GM13977 (cell line): ENCODE data around the gene NOS1AP.
"Not testable (repeated sequence)": the region's sequence is repeated elsewhere in the genome, so short reads cannot be mapped to it uniquely, and the experiment has no call there.

Source experiments
- DNase-seq: peaks from one replicate; pipeline ENCODE4 v3.0.0; 2012; ENCODE audit warnings: low spot score
- CTCF ChIP-seq: IDR thresholded peaks from 2 replicates; pipeline ENCODE4 v1.5.1; 2012; ENCODE audit warnings: mild to moderate bottlenecking, control low read depth; ENCODE audit not compliant: insufficient read depth; ENCODE audit errors: extremely low read depth, missing control alignments
- in situ Hi-C: fragments of 300-500 bp; cut with MboI; formaldehyde crosslinking; loops from one replicate; pipeline ENCODE4 v1.12.0; 2022; ENCODE audit warnings: low sequenced_read_pairs, low pct_unique_long_range_greater_than_20kb, mixed read lengths, inconsistent platforms; ENCODE audit not compliant: unreplicated experiment

Gene NOS1AP

GRCh38 chr1:162197615-162198421, 128.3 kb downstream of the NOS1AP start:
- no peak for TF ChIP-seq CTCF

GRCh38 chr1:162200096-162200847, 130.8 kb downstream of the NOS1AP start:
- in situ Hi-C loops = no loop called here
- TF ChIP-seq CTCF = no peak
- DNase-seq = no peak

More at GRCh38 chr1:162197615-162198421, 128.3 kb downstream of the NOS1AP start:
- DNase-seq = no peak
- in situ Hi-C loops = no loop called here

GRCh38 chr1:162201062-162201461, 131.6 kb downstream of the NOS1AP start:
- DNase-seq, in situ Hi-C loops: not testable (repeated sequence)

GRCh38 chr1:162204129-162204822, 134.8 kb downstream of the NOS1AP start:
- no peak for DNase-seq
- no peak for TF ChIP-seq CTCF
- in situ Hi-C loops = no loop called here

GRCh38 chr1:162204823-162205155, 135.3 kb downstream of the NOS1AP start:
- TF ChIP-seq CTCF = no peak
- in situ Hi-C loops = no loop called here
- DNase-seq = no peak

GRCh38 chr1:162206300-162206699, 136.8 kb downstream of the NOS1AP start:
- in situ Hi-C loops = no loop called here
- DNase-seq = no peak
- TF ChIP-seq CTCF = no peak
